ENCODE results near the gene ADD3.

ADD3 gene, protein sequence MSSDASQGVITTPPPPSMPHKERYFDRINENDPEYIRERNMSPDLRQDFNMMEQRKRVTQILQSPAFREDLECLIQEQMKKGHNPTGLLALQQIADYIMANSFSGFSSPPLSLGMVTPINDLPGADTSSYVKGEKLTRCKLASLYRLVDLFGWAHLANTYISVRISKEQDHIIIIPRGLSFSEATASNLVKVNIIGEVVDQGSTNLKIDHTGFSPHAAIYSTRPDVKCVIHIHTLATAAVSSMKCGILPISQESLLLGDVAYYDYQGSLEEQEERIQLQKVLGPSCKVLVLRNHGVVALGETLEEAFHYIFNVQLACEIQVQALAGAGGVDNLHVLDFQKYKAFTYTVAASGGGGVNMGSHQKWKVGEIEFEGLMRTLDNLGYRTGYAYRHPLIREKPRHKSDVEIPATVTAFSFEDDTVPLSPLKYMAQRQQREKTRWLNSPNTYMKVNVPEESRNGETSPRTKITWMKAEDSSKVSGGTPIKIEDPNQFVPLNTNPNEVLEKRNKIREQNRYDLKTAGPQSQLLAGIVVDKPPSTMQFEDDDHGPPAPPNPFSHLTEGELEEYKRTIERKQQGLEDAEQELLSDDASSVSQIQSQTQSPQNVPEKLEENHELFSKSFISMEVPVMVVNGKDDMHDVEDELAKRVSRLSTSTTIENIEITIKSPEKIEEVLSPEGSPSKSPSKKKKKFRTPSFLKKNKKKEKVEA

DNA sequence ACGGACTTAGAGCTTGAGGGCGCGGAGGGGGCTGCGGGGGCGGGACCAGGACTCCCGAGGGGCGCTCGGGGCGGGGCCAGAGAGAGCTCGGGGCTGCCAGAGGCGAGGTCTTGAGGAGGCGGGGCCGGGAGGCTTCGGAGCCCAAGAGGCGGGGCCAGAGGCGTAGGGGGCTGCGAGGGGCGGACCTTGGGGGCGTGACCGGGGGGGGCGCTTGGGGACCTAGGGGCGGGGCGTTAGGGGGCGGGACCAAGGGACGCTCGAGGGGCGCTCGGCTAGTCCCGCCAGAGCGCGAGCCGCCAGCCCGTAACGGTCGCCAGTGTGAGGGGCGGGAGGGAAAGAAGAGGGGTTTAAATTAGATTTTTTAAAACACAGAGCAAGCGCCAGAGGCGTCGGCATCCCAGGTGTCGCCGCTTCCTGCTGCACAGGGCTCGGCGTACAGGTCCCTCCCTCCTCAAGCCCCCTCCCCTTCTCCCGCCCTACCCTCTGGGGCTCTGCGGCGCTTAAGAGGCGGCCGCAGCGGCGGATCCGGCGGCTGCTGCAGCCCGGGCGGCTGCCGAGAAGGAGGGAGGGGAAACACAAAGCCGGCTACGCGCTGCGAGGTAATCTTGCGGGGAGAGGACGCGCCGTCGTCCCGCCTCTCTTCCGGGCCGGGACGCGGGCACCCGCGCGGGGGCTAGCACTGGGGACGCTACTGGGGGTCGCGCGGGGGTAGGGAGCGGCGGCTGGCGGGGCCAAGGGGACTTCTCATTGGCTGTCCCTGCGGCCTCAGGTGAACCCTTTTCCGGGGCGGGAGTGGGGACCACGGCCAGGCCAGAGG lies at the start of gene ADD3:
ADD3 (plus strand) TSS at position 284 of the 817 bp plus-strand sequence. CDS start 92,670 bp downstream, outside the sequence.
- FAIRE-seq: no peak
- DNase-seq (ENCODE audit: insufficient read length, low spot score): peak; percentile 77
- peak; percentile 47 for TF ChIP-seq POLR2A (IDR thresholded peaks at IDR 0.05; ENCODE audit: low read depth, low read length)

DNA sequence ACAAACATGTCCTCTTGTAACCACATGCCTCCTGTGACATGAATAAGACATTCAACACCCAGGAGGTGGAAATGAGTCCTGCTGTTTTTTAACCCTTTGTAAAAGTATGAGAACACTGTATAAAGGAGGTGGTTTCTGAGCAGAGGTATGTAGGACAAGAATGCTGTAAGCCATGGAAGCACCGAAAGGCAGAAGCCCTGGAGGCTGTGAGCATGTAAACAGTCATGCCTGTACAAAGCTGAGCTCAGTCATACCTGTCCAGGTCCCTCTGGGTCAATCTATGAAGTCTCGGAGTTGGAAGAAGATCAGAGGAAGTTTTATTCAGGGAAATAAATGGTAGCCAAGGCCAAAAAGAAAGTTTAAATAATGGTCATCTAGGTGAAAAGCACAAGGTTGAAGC lies 49.7 kb upstream of the ADD3 start:
- DNase-seq (ENCODE audit: insufficient read length, low spot score): no peak
- TF ChIP-seq POLR2A (IDR thresholded peaks at IDR 0.05; ENCODE audit: low read depth, low read length): no peak

DNA sequence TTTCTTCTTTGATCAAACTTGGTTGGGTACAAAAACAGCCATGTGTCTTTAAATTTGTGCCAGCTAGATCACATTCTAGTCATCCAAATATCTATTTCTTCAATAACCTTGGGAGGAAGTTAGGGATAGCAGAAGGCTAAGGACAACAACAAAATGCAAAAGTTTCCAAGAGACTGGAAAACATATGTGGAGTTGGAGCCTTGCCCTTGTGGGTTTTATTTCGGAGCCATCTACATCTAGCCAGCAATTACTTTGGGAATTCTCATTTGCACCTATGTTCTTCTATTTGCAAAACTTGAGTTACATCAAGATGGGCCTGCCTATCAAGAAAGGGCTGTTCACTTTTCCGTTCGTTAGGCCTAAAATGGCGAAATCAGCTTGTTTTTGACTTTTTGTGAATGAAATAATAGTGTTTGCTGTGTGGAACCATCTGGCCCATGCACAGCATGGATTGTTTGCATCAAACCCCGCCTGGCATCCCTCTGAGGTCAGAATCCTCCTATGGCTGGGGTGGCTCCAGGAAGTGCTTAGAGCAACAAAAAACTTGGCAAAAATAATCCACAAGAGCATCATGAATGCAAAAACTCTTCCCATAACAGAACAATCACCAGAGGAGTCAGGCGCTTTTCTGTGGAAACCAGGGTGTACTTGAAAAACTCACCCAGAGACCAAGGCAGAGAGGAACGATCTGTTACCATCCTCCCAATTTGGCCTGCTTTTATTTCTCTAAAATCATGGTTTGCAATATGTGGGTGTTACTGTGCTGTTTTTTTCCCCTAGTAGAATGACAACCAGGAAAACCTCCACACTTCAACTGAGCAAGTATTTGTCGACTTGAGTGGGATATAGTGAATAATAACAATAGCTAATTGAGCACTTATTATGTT lies 48.3 kb upstream of the ADD3 start:
- TF ChIP-seq POLR2A (IDR thresholded peaks at IDR 0.05; ENCODE audit: low read depth, low read length): no peak
- DNase-seq (ENCODE audit: insufficient read length, low spot score) (no peak), FAIRE-seq (no peak)

More for the DNA sequence above, 49.7 kb upstream of the ADD3 start:
- no peak for FAIRE-seq

DNA sequence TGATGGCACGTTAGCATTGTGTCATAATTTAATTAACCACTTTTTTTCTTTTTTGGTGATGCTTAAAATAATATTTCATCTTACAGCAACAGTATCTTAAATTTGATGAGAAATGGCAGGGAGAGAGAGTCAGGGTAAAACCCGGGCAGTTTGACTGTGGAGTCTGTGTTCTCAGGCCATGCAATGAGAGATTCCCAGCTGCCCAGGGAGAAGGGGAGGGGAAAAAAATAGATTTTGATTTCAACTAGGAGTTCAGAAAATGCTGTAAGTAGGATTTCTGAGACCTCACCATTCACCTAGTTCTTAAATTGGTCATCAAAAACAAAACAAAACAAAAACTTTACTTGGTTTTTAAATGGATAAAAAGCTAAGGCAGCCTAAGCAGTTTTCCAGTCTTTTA lies 47.1 kb upstream of the ADD3 start:
- FAIRE-seq (no peak), DNase-seq (ENCODE audit: insufficient read length, low spot score) (no peak)
- no peak for TF ChIP-seq POLR2A (IDR thresholded peaks at IDR 0.05; ENCODE audit: low read depth, low read length)

DNA sequence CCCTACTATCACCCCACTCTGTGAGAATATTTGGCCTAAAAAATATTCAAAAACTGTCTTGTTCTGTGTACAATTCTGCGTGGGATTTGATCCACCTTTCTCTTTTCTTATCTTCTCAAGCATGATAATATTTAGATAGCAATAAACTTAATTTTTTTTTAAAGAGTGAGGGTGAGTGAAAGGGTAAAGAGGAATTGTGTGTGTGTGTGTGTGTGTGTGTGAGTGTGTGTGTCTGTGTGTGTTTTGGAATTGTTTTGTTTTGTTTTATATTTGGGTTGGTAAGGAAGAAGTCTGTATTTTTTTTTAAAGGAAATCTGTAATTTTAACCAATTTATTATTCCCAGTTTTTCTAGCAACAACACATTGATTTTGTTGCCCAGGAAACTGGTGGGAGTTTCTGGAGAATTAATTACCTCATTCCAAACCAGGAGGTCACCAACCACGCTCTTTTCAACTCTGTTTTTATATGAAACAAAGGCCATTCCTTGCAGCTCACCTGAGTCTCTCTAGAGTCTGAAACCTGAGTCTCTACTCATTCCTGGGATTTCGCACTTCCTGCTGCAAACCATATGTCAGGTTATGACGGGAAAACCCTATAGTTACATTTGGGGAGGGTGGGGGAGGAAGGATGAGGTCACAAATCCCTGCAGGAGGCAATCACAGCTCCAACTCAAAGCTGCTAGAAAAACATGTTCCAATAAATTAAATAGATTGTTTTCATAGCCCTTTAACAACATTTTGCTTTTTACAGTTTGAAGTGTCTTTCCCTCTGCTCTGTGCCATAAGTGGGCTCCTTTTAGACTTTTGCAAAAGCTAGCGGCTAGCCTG lies 46.4 kb upstream of the ADD3 start:
- DNase-seq (ENCODE audit: insufficient read length, low spot score): no peak
- FAIRE-seq: no peak
- no peak for TF ChIP-seq POLR2A (IDR thresholded peaks at IDR 0.05; ENCODE audit: low read depth, low read length)

DNA sequence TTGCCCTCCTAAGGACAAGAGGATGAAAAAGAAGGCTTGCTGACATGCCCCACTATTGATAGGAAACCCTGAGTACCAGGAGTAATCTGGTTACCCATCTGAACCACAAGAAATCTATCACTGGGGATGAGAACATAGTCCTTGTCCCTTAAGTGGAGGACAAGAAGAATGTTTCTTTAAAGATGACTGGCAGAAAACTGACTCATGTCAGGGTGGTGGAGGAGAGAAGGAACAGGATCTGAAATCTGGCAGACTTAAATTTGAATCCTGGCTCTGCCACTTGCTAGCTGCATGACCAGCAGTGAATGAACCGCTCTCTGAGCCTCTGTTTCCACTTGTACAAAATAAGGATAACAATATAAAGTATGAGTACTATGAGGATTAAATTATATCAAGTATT lies 45.5 kb upstream of the ADD3 start:
- FAIRE-seq (no peak), DNase-seq (ENCODE audit: insufficient read length, low spot score) (no peak)
- no peak for TF ChIP-seq POLR2A (IDR thresholded peaks at IDR 0.05; ENCODE audit: low read depth, low read length)

DNA sequence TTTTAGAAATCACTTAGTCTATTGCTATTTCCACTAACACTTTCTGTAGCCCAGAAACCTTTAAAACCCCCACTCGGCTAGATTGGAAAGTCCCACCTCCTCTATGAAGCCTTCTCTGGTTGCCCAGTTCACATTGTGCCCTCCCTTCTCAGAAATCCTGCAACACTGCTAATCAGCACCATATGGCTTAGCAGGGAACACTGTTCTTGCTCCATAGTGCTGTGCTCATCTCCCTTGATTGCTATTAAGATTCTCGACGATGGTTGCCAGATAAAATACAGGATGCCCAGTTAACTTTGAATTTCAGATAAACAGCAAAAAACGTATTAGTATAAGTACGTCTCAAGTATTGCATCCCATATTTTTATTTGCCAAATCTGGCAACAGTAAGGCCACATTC lies 44.3 kb upstream of the ADD3 start:
- TF ChIP-seq POLR2A (IDR thresholded peaks at IDR 0.05; ENCODE audit: low read depth, low read length): no peak
- DNase-seq (ENCODE audit: insufficient read length, low spot score) (no peak), FAIRE-seq (no peak)

DNA sequence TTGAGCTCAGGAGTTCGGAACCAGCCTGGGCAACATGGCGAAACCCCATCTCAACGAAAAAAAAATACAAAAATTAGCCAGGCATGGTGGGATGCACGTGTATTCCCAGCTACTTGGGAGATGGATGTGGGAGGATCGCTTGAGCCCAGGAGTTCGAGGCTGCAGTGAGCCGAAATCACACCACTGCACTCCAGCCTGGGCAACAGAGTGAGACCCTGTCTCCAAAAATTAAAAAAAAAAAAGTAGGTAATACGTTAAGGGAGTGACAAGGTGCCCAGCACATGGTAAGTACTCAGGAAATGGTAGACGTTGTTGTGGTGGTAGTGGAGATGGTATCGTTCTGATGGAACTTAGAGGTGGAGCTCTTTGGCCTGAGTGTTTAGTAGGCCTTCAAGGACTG lies 43.5 kb upstream of the ADD3 start:
- FAIRE-seq (no peak), DNase-seq (ENCODE audit: insufficient read length, low spot score) (no peak)
- TF ChIP-seq POLR2A (IDR thresholded peaks at IDR 0.05; ENCODE audit: low read depth, low read length): no peak

DNA sequence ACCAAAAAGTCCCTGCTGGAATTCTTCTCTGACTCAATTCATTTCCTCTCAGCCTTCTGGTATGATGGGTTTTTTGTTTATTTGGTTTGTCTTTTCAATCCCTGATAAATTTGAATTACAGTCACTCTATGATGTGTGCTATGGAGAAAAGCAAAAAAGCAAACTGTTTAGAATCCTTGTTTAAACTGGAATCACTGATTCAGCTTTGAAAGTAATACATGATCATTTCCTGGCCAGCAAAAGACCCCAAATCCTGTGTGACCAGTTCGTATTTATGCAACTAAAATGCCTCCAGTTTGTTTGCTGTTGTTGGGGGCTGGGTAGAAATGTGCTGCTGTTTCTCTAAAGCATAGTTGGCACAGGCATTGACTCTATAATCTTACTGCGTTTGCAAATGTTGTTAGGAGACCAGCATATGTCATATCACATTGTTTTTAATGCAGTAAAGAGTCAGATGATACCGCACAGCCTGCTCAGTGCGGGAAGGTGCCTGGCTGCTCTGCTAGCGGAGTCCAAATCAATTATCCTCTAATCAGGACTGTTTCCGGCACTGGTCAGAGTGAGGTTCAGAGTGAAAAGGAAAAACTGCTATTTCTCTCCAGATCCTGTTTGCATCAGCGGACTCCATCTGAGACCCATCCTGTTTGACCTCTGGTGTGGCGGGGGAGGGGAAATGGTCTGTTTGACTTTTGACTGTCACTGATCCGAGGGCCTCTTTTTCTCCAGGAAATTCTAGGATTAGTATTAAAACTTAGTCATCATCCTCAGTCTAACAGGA lies 40.6 kb upstream of the ADD3 start:
- DNase-seq (ENCODE audit: insufficient read length, low spot score) (no peak), FAIRE-seq (no peak)
- no peak for TF ChIP-seq POLR2A (IDR thresholded peaks at IDR 0.05; ENCODE audit: low read depth, low read length)

DNA sequence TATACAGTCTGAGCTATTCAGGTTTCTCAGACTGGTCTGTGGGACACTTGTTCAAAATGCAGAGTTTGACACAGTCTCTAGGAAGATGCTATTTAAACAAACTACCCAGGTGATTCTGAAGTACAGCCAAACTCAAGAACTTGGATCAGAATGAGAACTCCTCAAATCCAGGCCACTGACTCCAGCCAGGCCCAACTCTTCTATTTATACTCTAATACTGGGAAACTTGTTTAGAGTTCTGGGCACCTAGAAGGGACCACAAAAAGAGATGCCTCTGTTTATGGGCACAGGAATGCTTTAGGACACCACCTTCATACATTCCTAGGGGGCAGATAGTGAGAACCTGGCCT lies 40.1 kb upstream of the ADD3 start:
- FAIRE-seq: no peak
- DNase-seq (ENCODE audit: insufficient read length, low spot score): no peak
- no peak for TF ChIP-seq POLR2A (IDR thresholded peaks at IDR 0.05; ENCODE audit: low read depth, low read length)

DNA sequence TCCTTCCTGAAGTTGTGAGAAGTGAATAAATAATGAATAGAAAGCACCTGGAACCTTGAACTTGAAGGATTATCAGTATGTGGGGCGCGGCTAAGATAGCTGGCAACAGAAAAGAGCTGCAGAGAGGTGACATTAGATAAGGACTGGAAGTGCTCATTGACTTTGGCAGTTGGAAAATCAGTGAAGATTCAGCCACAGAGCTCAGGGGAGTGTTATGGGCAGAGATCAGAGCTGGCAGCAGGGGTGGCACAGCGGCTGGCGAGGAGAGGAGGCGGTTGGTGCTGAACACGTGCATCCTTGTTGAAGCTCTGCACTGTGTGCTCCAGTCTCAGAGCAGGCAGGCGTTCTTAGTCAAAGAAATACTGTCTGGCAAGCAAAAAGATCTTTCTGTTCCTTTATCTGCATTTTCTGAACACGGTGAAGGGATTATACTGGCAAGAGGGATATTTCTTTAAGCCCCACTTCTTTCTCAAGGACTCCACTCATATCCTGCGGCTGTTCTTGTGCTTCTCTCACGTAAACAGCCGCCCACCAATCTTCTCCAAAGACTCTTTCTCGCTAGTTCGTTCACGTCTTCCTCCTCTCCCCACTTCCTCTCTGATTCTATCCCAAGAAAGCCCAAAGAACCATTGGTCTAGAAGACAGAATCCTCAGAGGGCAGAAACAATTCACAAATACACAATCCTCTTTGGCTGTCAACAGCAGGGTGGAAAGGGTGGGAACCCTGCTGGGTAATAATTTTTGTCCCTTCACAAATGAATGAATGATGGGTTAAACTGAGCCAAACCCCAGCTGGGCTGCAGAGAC lies 38.6 kb upstream of the ADD3 start:
- FAIRE-seq: no peak
- no peak for TF ChIP-seq POLR2A (IDR thresholded peaks at IDR 0.05; ENCODE audit: low read depth, low read length)
- no peak for DNase-seq (ENCODE audit: insufficient read length, low spot score)
